GM19035 (cell line): ENCODE measurements around the gene PCSK7.

Experiments
- ATAC-seq: cut with Tn5 transposase; IDR thresholded peaks from one replicate; pipeline ENCODE4 v1.9.1; 2021; ENCODE audit not compliant: unreplicated experiment

PCSK7 gene

DNA sequence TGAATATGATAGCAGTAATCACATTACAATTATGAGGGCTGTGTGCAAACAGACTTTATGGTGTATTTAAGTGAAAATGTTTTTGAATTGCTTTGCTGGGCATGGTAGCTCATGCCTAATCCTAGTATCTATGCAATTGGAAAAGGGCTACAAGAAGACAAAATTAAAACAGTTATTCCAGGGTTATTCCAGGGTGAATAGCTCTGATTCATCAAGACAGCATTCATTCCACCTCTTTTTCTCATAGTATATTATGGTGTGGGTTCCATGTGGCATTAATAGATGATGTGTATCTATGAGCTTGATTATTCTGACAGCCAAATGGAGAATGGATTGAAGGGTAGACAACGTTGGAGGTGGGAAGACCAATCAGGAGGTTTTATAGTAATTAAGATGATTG lies 65.4 kb downstream of the PCSK7 start:
- no peak for ATAC-seq

DNA sequence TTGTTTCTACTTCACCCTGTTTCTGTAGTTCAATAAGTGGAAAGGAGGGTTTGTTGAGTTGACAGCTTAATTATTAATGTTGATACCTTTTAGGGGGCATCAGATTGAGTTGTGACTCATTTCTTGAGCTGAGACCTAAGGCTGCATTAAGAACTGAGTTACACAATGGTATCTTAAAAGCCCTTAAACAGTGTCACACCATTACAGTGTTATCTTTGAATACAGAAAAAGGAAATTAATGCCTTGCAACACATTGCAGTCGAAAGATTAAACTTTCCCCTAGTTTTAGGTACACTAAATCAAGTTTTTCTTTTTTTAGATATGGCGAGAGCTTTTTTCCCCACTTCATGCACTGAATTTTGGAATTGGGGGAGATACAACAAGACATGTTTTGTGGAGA lies 71.0 kb downstream of the PCSK7 start:
- no peak for ATAC-seq

DNA sequence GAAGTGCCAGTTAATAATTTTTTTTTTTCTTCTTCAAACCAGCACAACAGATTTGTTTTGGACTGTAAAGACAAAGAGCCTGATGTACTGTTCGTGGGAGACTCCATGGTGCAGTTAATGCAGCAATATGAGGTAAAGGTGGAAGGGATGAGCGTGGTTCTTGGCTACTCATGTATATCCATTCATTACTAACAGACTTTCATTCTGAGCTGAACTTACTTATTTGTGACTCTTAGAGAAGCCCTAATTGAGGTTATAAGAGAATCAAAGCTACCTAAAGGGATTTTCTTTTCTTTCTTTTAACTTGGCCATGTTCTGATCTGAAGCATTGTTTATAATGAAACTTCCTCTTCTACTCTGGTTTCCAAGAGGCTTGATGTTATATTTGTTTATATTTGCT lies 72.0 kb downstream of the PCSK7 start:
- ATAC-seq: no peak

DNA sequence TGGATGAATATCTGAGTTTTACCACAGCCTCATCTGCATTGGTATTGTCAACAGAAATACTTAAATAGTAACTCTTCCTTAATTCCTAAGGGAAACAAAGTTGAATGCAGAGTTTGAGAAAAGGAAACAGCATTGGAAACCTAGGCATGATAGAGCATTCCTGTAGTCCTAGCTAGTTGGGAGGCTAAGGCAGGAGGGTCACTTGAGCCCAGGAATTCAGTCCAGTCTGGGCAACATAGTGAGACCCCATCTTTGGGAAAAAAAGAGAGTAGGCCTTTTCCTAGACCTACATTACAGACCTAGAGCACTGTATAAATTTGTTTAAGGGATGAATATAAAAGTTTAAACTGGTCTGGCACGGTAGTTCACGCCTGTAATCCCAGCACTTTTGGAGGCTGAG lies 74.4 kb downstream of the PCSK7 start:
- no peak for ATAC-seq

DNA sequence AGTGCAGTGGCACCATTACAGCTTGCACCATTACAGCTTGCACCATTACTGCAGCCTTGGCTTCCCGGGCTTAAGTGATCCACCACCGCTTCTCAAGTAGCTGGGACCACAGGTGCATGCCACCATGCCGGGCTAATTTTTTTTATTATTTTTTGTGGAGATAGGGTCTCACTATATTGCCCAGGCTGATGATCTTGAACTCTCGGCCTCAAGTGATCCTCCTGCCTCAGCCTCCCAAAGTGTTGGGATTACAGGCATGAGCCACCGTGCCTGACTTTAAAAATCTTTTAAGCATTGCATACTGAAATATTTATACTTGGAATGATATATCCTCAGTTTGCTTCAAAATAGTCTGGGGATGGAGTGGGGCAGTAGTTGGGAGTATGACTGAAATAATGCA lies 77.4 kb downstream of the PCSK7 start:
- ATAC-seq: no peak
